ENCODE measurements around the gene EMID1. TPM values are rescaled to one million over a fixed set of nuclear protein-coding genes. Genes with fewer than 3 reads are reported as not detected.
A peak's percentile ranks its signal among the peaks of the same experiment; 100 is the strongest.

The EMID1 gene
- total RNA-seq, 1 experiment from 2014 or later = 9.6 TPM

DNA sequence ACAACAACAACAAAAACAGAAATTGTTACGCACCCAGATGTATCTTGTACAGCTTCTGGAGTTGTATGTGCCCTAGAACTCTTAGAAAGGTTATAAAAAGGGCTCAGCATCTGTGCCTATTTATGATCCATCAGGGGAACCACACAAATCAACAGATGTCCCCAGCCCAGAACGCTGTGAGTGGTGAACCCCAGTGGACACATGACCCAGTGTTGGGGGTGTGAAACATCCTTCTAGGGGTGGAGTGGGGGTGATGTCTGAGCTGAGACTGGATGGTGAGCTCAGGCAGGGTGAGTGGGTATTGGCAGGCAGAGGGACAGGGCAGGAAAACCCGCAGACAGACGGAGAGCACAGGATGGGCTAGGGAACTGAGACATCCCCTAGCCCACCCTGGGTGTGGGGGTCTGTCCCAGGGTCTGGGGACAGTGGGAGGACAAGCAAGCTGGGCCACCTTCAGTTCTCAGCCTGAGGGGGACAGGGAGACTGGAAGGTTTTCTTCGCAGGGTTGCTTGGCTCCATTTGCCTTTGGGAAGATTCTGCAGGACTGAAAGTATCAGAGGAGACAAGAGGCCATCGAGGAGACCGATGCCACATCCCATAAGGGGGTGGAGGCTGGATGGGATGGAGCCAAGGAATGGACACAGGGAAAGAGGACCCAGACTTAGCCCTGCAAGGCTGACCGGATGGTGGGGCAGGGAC is 5.8 kb upstream of the EMID1 start:
- no peaks in the 10 kb centered on the region for H3K79me2 ChIP-seq (ENCODE audit: insufficient read depth, low read length)
- TF ChIP-seq MAX (IDR thresholded peaks at IDR 0.05) (no peak), RAD21 (IDR thresholded peaks at IDR 0.05; ENCODE audit: low read depth) (no peak), POLR2AphosphoS5 (IDR thresholded peaks at IDR 0.05; ENCODE audit: low read depth, low read length) (no peak), EGR1 (IDR thresholded peaks at IDR 0.05; ENCODE audit: low read depth) (no peak)
- ATAC-seq (no peak), DNase-seq (ENCODE audit: low read depth, low spot score) (no peak)
- H3K36me3 ChIP-seq (ENCODE audit: control insufficient read depth in 1 of 2, insufficient read depth in 2 of 2, low read length in 2 of 2) = no peaks in the 10 kb centered on the region
- no peak overlapping the region for H3K4me3 ChIP-seq (replicated peaks in 1 of 2; ENCODE audit: low read depth in 1 of 2, low read length in 2 of 2)
- H3K27me3 ChIP-seq (ENCODE audit: insufficient read depth, low read length) = no peaks in the 10 kb centered on the region
- POLR2A ChIA-PET = no interaction called here
- H3K4me1 ChIP-seq (ENCODE audit: control insufficient read depth in 1 of 2, insufficient read depth in 2 of 2, low read length in 2 of 2) = peaks cover 5 to 10% of the 10 kb centered on the region in 2 experiments; a peak in 3 of 4 replicates
- H3K4me2 ChIP-seq (ENCODE audit: low read length) = peak overlapping the region; percentile 49; the same call in 1 of the 2 replicates
- H3K9me3 ChIP-seq (ENCODE audit: control insufficient read depth in 1 of 2, insufficient read depth in 1 of 2, low read depth in 1 of 2, low read length in 2 of 2) = no peaks in the 10 kb centered on the region
- H3K9ac ChIP-seq (ENCODE audit: low read length) = no peak overlapping the region
- RAD21 ChIA-PET (ENCODE audit: low non-redundant PET in 1 of 2, low total read pairs in 2 of 2, uncharacterized antibody in 2 of 2, unreplicated experiment in 2 of 2) = no interaction called here
- intact Hi-C loops (cut with micrococcal nuclease) = no loop called here
- H4K20me1 ChIP-seq (ENCODE audit: insufficient read depth) = no peaks in the 10 kb centered on the region
- no peaks in the 10 kb centered on the region for H3K9me2 ChIP-seq (ENCODE audit: insufficient read depth)
- BruUV-seq (replicated peaks) = no TSS peak
- no peak overlapping the region for H2AFZ ChIP-seq (ENCODE audit: low read depth, low read length, poor library complexity, severe bottlenecking)
- H3K27ac ChIP-seq (ENCODE audit: low read depth, low read length) = no peak overlapping the region
- CTCF ChIA-PET = no interaction called here

GRCh38 chr22:29200901-29201300 is 4.8 kb upstream of the EMID1 start:
- no peaks in the 10 kb centered on the region for H3K27me3 ChIP-seq (ENCODE audit: insufficient read depth, low read length)
- no peaks in the 10 kb centered on the region for H3K79me2 ChIP-seq (ENCODE audit: insufficient read depth, low read length)
- ChIA-PET CTCF (no interaction called here), RAD21 (ENCODE audit: low non-redundant PET in 1 of 2, low total read pairs in 2 of 2, uncharacterized antibody in 2 of 2, unreplicated experiment in 2 of 2) (no interaction called here), POLR2A (no interaction called here)
- no peak overlapping the region for H3K4me3 ChIP-seq (replicated peaks in 1 of 2; ENCODE audit: low read depth in 1 of 2, low read length in 2 of 2)
- no peaks in the 10 kb centered on the region for H3K9me3 ChIP-seq (ENCODE audit: control insufficient read depth in 1 of 2, insufficient read depth in 1 of 2, low read depth in 1 of 2, low read length in 2 of 2)
- no peaks in the 10 kb centered on the region for H3K36me3 ChIP-seq (ENCODE audit: control insufficient read depth in 1 of 2, insufficient read depth in 2 of 2, low read length in 2 of 2)
- intact Hi-C loops (cut with micrococcal nuclease) = no loop called here
- BruUV-seq (replicated peaks) = no TSS peak
- ATAC-seq = no peak
- H3K4me1 ChIP-seq (ENCODE audit: control insufficient read depth in 1 of 2, insufficient read depth in 2 of 2, low read length in 2 of 2) = peaks cover 5 to 17% of the 10 kb centered on the region in 2 experiments; a peak in 3 of 4 replicates
- no peak overlapping the region for H3K27ac ChIP-seq (ENCODE audit: low read depth, low read length)
- H2AFZ ChIP-seq (ENCODE audit: low read depth, low read length, poor library complexity, severe bottlenecking) = no peak overlapping the region
- DNase-seq (ENCODE audit: low read depth, low spot score) = no peak
- H3K9me2 ChIP-seq (ENCODE audit: insufficient read depth) = no peaks in the 10 kb centered on the region
- no peak overlapping the region for H3K9ac ChIP-seq (ENCODE audit: low read length)
- no peak overlapping the region for H3K4me2 ChIP-seq (ENCODE audit: low read length)
- no peaks in the 10 kb centered on the region for H4K20me1 ChIP-seq (ENCODE audit: insufficient read depth)
- no peak for TF ChIP-seq SIN3A (IDR thresholded peaks at IDR 0.05; ENCODE audit: low read depth)
- no peak for TF ChIP-seq ZFX (IDR thresholded peaks at IDR 0.05)
- TF ChIP-seq, protein P1, sequence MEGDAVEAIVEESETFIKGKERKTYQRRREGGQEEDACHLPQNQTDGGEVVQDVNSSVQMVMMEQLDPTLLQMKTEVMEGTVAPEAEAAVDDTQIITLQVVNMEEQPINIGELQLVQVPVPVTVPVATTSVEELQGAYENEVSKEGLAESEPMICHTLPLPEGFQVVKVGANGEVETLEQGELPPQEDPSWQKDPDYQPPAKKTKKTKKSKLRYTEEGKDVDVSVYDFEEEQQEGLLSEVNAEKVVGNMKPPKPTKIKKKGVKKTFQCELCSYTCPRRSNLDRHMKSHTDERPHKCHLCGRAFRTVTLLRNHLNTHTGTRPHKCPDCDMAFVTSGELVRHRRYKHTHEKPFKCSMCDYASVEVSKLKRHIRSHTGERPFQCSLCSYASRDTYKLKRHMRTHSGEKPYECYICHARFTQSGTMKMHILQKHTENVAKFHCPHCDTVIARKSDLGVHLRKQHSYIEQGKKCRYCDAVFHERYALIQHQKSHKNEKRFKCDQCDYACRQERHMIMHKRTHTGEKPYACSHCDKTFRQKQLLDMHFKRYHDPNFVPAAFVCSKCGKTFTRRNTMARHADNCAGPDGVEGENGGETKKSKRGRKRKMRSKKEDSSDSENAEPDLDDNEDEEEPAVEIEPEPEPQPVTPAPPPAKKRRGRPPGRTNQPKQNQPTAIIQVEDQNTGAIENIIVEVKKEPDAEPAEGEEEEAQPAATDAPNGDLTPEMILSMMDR (IDR thresholded peaks at IDR 0.05 in 2 of 3, conservative IDR thresholded peaks at IDR 0.05 in 1 of 3; ENCODE audit: borderline replicate concordance in 1 of 3, insufficient read depth in 1 of 3, low read depth in 2 of 3, low read length in 2 of 3) = no peak
- no peak for TF ChIP-seq EZH2phosphoT487 (IDR thresholded peaks at IDR 0.05; ENCODE audit: borderline replicate concordance)
- TF ChIP-seq, protein P2, sequence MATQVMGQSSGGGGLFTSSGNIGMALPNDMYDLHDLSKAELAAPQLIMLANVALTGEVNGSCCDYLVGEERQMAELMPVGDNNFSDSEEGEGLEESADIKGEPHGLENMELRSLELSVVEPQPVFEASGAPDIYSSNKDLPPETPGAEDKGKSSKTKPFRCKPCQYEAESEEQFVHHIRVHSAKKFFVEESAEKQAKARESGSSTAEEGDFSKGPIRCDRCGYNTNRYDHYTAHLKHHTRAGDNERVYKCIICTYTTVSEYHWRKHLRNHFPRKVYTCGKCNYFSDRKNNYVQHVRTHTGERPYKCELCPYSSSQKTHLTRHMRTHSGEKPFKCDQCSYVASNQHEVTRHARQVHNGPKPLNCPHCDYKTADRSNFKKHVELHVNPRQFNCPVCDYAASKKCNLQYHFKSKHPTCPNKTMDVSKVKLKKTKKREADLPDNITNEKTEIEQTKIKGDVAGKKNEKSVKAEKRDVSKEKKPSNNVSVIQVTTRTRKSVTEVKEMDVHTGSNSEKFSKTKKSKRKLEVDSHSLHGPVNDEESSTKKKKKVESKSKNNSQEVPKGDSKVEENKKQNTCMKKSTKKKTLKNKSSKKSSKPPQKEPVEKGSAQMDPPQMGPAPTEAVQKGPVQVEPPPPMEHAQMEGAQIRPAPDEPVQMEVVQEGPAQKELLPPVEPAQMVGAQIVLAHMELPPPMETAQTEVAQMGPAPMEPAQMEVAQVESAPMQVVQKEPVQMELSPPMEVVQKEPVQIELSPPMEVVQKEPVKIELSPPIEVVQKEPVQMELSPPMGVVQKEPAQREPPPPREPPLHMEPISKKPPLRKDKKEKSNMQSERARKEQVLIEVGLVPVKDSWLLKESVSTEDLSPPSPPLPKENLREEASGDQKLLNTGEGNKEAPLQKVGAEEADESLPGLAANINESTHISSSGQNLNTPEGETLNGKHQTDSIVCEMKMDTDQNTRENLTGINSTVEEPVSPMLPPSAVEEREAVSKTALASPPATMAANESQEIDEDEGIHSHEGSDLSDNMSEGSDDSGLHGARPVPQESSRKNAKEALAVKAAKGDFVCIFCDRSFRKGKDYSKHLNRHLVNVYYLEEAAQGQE (IDR thresholded peaks at IDR 0.05; ENCODE audit: low read depth) = no peak
- no peak for TF ChIP-seq FOSL1 (IDR thresholded peaks at IDR 0.05; ENCODE audit: low read depth)
- no peak for TF ChIP-seq JUND (IDR thresholded peaks at IDR 0.05)
- TF ChIP-seq, protein P3, sequence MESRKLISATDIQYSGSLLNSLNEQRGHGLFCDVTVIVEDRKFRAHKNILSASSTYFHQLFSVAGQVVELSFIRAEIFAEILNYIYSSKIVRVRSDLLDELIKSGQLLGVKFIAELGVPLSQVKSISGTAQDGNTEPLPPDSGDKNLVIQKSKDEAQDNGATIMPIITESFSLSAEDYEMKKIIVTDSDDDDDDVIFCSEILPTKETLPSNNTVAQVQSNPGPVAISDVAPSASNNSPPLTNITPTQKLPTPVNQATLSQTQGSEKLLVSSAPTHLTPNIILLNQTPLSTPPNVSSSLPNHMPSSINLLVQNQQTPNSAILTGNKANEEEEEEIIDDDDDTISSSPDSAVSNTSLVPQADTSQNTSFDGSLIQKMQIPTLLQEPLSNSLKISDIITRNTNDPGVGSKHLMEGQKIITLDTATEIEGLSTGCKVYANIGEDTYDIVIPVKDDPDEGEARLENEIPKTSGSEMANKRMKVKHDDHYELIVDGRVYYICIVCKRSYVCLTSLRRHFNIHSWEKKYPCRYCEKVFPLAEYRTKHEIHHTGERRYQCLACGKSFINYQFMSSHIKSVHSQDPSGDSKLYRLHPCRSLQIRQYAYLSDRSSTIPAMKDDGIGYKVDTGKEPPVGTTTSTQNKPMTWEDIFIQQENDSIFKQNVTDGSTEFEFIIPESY (IDR thresholded peaks at IDR 0.05; ENCODE audit: extremely low read depth, insufficient replicate concordance, low read length) = no peak
- no peak for TF ChIP-seq ELF1 (IDR thresholded peaks at IDR 0.05; ENCODE audit: borderline replicate concordance, low read depth)
